ENCODE data around the gene KRTAP19-8. TPM values are rescaled to one million over a fixed set of nuclear protein-coding genes. Genes with fewer than 3 reads are reported as not detected.
A peak's percentile ranks its signal among the peaks of the same experiment; 100 is the strongest.

The KRTAP19-8 gene
- total and polyA plus RNA-seq, 4 donors: not detected

DNA sequence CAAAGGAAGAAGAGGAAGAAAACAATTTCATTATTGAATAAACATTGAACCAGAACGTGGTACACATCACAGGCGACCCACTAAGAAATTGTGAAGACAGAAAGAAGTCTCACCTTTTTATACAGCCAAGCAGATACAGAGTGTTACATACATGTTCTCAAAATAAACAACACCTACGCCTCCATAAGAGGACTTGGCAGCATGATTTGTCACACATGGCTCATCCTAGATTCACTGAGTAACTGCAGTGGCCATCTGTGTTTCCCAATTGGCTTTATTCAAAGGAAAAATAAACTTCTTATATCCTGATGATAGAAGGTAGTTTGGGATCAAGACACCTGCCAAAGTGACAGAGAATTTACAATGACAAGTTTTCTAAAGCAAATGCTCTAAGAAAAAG is 7.6 kb upstream of the KRTAP19-8 start:
- no peak overlapping the region for H3K9ac ChIP-seq (ENCODE audit: insufficient read depth in 1 of 2, low read length in 2 of 2)
- ATAC-seq (ENCODE audit: insufficient read depth, low FRiP score): no peak
- no peaks in the 10 kb centered on the region for H3K36me3 ChIP-seq (ENCODE audit: control insufficient read depth in 4 of 4, insufficient read depth in 4 of 4, low read length in 4 of 4)
- TF ChIP-seq, protein P1, sequence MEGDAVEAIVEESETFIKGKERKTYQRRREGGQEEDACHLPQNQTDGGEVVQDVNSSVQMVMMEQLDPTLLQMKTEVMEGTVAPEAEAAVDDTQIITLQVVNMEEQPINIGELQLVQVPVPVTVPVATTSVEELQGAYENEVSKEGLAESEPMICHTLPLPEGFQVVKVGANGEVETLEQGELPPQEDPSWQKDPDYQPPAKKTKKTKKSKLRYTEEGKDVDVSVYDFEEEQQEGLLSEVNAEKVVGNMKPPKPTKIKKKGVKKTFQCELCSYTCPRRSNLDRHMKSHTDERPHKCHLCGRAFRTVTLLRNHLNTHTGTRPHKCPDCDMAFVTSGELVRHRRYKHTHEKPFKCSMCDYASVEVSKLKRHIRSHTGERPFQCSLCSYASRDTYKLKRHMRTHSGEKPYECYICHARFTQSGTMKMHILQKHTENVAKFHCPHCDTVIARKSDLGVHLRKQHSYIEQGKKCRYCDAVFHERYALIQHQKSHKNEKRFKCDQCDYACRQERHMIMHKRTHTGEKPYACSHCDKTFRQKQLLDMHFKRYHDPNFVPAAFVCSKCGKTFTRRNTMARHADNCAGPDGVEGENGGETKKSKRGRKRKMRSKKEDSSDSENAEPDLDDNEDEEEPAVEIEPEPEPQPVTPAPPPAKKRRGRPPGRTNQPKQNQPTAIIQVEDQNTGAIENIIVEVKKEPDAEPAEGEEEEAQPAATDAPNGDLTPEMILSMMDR (IDR thresholded peaks at IDR 0.05; ENCODE audit: control extremely low read depth, extremely low read depth): no peak
- 63 to 68% methylated on average over 3 of the region's 3 CpGs for WGBS, 2 donors
- H3K9me3 ChIP-seq (ENCODE audit: control insufficient read depth in 4 of 4, insufficient read depth in 3 of 4, low read length in 3 of 4): peaks cover 0 to 2% (median 0%) of the 10 kb centered on the region in 4 donors
- H3K4me1 ChIP-seq (ENCODE audit: control insufficient read depth in 5 of 5, insufficient read depth in 5 of 5, low read length in 5 of 5): peaks cover 0 to 4% (median 0%) of the 10 kb centered on the region in 5 donors
- no peak for DNase-seq
- H3K27me3 ChIP-seq (ENCODE audit: control insufficient read depth in 3 of 3, insufficient read depth in 3 of 3, low read length in 2 of 3): no peaks in the 10 kb centered on the region
- H3K27ac ChIP-seq (ENCODE audit: low read depth in 1 of 2, low read length in 1 of 2): no peak overlapping the region
- no peak overlapping the region for H3K4me3 ChIP-seq

DNA sequence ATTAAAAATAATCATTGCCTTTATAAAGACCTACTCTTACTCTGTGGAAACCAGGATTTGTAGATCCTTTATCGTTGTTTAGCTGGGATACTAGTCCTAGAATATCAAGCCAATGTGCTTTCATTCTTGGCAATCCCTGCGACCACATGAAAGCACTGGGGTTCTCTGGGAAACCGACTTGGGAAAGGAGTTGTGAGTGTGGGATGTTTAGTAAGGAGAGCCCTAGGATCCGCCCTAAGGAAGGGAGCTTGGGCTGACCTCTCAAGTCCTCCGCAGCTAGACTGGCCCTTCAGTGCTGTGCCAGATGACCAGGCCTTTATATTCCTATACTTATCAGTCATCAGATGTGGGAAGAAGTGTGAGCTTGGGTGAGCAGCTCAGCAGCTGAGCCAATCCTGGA is 5.2 kb upstream of the KRTAP19-8 start:
- no peak for ATAC-seq (ENCODE audit: insufficient read depth, low FRiP score)
- 82 to 86% methylated on average over 5 of the region's 5 CpGs for WGBS, 2 donors
- DNase-seq: peak in 2 of 3 donors; percentile 16 to 62

GRCh38 chr21:31042080-31042464 is 3.8 kb upstream of the KRTAP19-8 start:
- Histone ChIP-seq H3K4me3 (no peak overlapping the region), H3K27me3 (ENCODE audit: control insufficient read depth in 3 of 3, insufficient read depth in 3 of 3, low read length in 2 of 3) (no peaks in the 10 kb centered on the region), H3K36me3 (ENCODE audit: control insufficient read depth in 4 of 4, insufficient read depth in 4 of 4, low read length in 4 of 4) (no peaks in the 10 kb centered on the region), H3K4me1 (ENCODE audit: control insufficient read depth in 5 of 5, insufficient read depth in 5 of 5, low read length in 5 of 5) (peaks cover 0 to 4% (median 0%) of the 10 kb centered on the region in 5 donors), H3K27ac (ENCODE audit: low read depth in 1 of 2, low read length in 1 of 2) (no peak overlapping the region), H3K9me3 (ENCODE audit: control insufficient read depth in 4 of 4, insufficient read depth in 3 of 4, low read length in 3 of 4) (peaks cover 0 to 2% (median 0%) of the 10 kb centered on the region in 4 donors), H3K9ac (ENCODE audit: insufficient read depth in 1 of 2, low read length in 2 of 2) (no peak overlapping the region)
- no peak for DNase-seq
- TF ChIP-seq, protein P1 (IDR thresholded peaks at IDR 0.05; ENCODE audit: control extremely low read depth, extremely low read depth): no peak
- 67 to 76% methylated on average over 1 of the region's 1 CpG for WGBS, 2 donors
- no peak for ATAC-seq (ENCODE audit: insufficient read depth, low FRiP score)

More for the DNA sequence above, 5.2 kb upstream of the KRTAP19-8 start:
- H3K9me3 ChIP-seq (ENCODE audit: control insufficient read depth in 4 of 4, insufficient read depth in 3 of 4, low read length in 3 of 4): peaks cover 0 to 2% (median 0%) of the 10 kb centered on the region in 4 donors
- no peaks in the 10 kb centered on the region for H3K27me3 ChIP-seq (ENCODE audit: control insufficient read depth in 3 of 3, insufficient read depth in 3 of 3, low read length in 2 of 3)
- no peak overlapping the region for H3K4me3 ChIP-seq
- peaks cover 0 to 4% (median 0%) of the 10 kb centered on the region in 5 donors for H3K4me1 ChIP-seq (ENCODE audit: control insufficient read depth in 5 of 5, insufficient read depth in 5 of 5, low read length in 5 of 5)
- H3K36me3 ChIP-seq (ENCODE audit: control insufficient read depth in 4 of 4, insufficient read depth in 4 of 4, low read length in 4 of 4): no peaks in the 10 kb centered on the region
- TF ChIP-seq, protein P1 (IDR thresholded peaks at IDR 0.05; ENCODE audit: control extremely low read depth, extremely low read depth): no peak
- no peak overlapping the region for H3K9ac ChIP-seq (ENCODE audit: insufficient read depth in 1 of 2, low read length in 2 of 2)
- no peak overlapping the region for H3K27ac ChIP-seq (ENCODE audit: low read depth in 1 of 2, low read length in 1 of 2)

All from lung (tissue), 12 donors.